Measurements from ENCODE around the gene USP51. TPM values are rescaled to one million over a fixed set of nuclear protein-coding genes. Genes with fewer than 3 reads are reported as not detected.
"Not testable (repeated sequence)": the region's sequence is repeated elsewhere in the genome, so short reads cannot be mapped to it uniquely, and the experiment has no call there.

The USP51 gene
- total RNA-seq = 2.0 and 2.1 TPM in 2 replicates

DNA sequence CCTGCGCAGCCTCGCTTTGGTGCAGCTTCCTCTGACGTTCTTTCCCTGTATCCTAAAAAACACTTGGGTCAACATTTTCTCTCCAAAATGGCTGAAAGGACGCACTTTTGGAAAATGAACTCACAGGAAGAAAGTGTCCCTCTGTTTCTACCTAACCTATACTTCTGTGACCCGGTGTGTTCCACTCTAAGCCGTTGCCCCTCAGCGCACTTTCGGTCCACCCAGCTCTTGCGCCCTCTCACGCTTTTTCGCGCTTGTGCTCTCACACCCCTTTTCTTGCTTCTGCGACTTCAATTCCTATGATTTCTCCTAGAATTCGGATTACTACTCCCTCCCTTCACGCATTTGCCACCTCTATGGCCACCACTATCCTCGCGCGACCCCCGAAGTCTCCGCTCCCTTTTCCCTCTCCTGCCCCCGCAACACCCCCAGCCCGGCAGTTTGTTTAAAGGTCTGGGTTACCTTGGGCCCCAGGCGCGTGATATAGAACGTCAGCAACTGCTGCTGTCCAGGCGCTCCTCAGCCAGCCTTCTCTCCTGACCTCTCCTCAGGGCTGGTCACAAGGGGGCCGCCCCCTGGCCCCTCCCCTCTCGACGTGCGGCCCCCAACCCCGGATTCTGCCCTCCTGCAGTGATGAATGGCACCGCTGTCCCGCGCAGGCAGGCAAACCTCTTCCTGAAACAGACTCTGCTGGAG is at the start of gene USP51:
TSS of gene USP51 (minus strand) at position 535 of the 696 bp plus-strand sequence. CDS start 909 bp downstream, outside the sequence.
- Histone ChIP-seq H3K27me3 (ENCODE audit: control insufficient read depth, insufficient read depth, low read length) (no peaks in the 10 kb centered on the region), H3K4me3 (ENCODE audit: low read depth, low read length) (peak within 1 kb of the TSS; percentile 62), H3K36me3 (ENCODE audit: control insufficient read depth, insufficient read depth, low read length) (no peaks in the 10 kb centered on the region)
- TF ChIP-seq, protein P1, sequence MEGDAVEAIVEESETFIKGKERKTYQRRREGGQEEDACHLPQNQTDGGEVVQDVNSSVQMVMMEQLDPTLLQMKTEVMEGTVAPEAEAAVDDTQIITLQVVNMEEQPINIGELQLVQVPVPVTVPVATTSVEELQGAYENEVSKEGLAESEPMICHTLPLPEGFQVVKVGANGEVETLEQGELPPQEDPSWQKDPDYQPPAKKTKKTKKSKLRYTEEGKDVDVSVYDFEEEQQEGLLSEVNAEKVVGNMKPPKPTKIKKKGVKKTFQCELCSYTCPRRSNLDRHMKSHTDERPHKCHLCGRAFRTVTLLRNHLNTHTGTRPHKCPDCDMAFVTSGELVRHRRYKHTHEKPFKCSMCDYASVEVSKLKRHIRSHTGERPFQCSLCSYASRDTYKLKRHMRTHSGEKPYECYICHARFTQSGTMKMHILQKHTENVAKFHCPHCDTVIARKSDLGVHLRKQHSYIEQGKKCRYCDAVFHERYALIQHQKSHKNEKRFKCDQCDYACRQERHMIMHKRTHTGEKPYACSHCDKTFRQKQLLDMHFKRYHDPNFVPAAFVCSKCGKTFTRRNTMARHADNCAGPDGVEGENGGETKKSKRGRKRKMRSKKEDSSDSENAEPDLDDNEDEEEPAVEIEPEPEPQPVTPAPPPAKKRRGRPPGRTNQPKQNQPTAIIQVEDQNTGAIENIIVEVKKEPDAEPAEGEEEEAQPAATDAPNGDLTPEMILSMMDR (IDR thresholded peaks at IDR 0.05; ENCODE audit: insufficient read depth, low read length, poor library complexity, severe bottlenecking) = no peak
- DNase-seq (ENCODE audit: low read depth) = no peak

DNA sequence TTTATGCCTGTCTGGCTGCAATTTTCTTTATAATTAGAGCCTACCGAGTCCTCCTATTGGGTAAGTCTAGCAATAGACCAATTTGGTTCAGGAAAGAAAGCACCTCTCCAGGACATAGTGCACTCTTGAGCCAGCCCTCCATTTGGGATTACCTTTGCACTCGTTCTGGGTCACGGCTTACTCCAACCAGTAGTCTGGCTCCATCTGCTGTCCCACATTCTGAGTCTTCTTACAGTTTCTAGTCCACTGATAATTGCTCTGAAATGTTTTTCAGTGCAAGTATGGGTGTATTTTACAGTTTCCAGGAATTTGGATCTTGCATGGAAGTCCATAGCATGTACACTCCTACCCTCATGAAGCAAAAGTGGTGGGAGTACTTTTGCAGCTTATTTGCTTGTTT is 34.8 kb upstream of the USP51 start:
- no peak for DNase-seq (ENCODE audit: low read depth)
- Histone ChIP-seq H3K4me3 (ENCODE audit: low read depth, low read length) (no peak overlapping the region), H3K36me3 (ENCODE audit: control insufficient read depth, insufficient read depth, low read length) (no peaks in the 10 kb centered on the region), H3K27me3 (ENCODE audit: control insufficient read depth, insufficient read depth, low read length) (no peaks in the 10 kb centered on the region)
- TF ChIP-seq, protein P1 (IDR thresholded peaks at IDR 0.05; ENCODE audit: insufficient read depth, low read length, poor library complexity, severe bottlenecking) = no peak

DNA sequence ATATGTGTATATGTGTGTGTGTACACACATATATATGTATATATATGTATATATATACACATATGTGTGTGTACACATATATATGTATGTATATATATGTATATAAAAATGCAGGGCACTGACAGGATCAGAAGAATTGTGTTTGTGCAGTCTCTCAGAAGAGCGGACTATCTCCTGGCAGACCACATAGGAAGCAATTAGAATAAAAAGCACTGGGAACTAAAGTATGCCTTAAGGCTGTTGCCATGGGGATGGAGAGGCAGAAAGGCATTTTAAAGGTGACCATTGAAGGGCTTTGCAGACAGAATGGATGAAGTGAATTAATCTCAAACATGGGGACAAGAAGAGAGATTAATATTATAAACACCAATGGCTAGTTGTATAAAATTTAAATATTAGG is 33.7 kb upstream of the USP51 start:
- H3K27me3 ChIP-seq (ENCODE audit: control insufficient read depth, insufficient read depth, low read length) = no peaks in the 10 kb centered on the region
- DNase-seq (ENCODE audit: low read depth) = no peak
- H3K36me3 ChIP-seq (ENCODE audit: control insufficient read depth, insufficient read depth, low read length) = no peaks in the 10 kb centered on the region
- H3K4me3 ChIP-seq (ENCODE audit: low read depth, low read length) = no peak overlapping the region
- TF ChIP-seq, protein P1 (IDR thresholded peaks at IDR 0.05; ENCODE audit: insufficient read depth, low read length, poor library complexity, severe bottlenecking) = no peak

DNA sequence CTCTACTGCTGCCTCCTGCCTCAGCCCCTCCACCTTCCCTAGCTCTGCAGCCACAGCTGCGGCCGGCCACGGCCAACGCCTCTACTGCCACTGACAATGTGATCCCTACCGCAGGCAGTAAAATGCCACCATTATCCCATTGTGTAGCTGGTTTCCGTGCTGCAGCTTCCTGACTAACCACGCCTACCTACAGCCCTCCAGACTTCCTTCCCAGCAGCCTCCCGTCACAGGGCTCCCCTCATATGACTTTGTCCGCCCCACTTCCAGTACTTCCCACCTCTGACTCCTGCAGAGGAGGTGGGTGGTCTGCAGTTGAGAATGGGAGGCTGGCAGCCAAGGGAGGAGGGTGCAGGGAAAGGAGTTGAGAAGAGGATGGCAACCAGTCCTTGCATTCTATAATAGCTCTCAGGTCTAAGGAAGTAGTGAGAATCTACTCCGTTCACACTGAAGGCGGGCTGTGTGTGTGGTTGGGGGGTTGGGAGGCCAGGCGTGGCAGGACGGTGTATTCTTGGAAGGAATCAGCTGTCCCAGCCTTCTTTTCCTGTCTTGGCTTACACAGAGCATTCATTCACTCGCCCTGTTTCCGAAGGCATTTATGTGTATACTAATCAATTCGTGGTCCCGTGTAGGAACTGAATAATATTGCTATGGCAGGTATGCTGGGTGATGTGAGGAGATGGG is 33.1 kb upstream of the USP51 start:
- H3K27me3 ChIP-seq (ENCODE audit: control insufficient read depth, insufficient read depth, low read length) = no peaks in the 10 kb centered on the region
- TF ChIP-seq, protein P1 (IDR thresholded peaks at IDR 0.05; ENCODE audit: insufficient read depth, low read length, poor library complexity, severe bottlenecking) = no peak
- H3K36me3 ChIP-seq (ENCODE audit: control insufficient read depth, insufficient read depth, low read length) = no peaks in the 10 kb centered on the region
- no peak overlapping the region for H3K4me3 ChIP-seq (ENCODE audit: low read depth, low read length)
- no peak for DNase-seq (ENCODE audit: low read depth)

DNA sequence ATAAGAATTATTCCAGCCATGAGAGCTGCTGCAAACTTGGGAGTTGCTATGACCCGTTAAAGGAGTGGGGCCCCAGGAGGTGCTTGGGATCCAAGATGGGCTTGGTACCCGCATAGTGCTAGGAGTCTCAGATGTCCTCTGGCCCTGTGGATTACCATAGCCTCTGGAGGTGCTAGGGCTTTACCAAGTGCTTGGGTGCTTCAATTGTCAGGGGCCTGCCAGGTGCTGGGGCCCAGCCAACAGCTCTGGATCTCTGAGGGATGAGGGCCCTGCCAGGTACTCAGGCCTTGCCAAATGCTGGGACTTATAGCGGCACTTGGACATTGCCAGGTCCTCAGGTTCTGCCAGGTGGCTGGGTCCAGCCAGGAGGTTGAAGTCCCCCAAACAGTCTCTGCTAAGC is 32.0 kb upstream of the USP51 start:
- H3K4me3 ChIP-seq (ENCODE audit: low read depth, low read length) = no peak overlapping the region
- no peak for DNase-seq (ENCODE audit: low read depth)
- H3K27me3 ChIP-seq (ENCODE audit: control insufficient read depth, insufficient read depth, low read length) = no peaks in the 10 kb centered on the region
- no peaks in the 10 kb centered on the region for H3K36me3 ChIP-seq (ENCODE audit: control insufficient read depth, insufficient read depth, low read length)
- TF ChIP-seq, protein P1 (IDR thresholded peaks at IDR 0.05; ENCODE audit: insufficient read depth, low read length, poor library complexity, severe bottlenecking) = no peak

DNA sequence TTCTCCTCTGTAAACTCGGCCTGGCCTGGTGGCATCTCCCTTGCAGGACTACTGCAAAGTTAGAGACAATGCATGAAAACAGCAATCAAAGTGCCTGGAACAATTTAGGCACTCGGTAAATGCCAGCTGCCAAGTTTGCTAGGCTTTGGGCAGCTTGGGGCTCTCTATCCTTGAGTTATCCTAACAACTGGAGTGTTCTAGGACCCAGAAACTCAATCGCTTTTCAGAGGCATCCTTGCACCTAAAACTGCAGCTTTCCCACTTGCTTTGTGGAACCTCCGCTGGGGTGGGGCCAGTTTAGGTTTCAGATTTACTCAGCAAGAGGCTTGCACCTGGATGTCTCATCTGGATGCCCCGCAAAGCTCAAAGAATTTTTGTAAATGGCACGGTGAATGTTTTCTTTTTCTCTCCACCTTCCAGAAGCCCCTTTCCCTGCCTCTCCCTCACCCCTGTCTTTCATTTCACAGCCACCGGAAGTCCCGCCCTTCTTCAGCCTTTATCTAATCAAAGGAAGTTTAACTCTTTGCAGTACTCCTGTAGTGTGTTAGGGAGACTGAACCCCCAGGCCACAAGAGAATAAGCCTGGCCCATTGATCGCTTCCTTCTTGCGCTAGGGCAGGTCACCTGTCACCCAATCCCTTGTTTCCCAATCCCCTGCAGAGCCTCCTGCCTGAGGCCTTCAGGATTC is 27.3 kb upstream of the USP51 start:
- DNase-seq (ENCODE audit: low read depth); H3K36me3 ChIP-seq (ENCODE audit: control insufficient read depth, insufficient read depth, low read length); H3K27me3 ChIP-seq (ENCODE audit: control insufficient read depth, insufficient read depth, low read length); H3K4me3 ChIP-seq (ENCODE audit: low read depth, low read length): not testable (repeated sequence)

DNA sequence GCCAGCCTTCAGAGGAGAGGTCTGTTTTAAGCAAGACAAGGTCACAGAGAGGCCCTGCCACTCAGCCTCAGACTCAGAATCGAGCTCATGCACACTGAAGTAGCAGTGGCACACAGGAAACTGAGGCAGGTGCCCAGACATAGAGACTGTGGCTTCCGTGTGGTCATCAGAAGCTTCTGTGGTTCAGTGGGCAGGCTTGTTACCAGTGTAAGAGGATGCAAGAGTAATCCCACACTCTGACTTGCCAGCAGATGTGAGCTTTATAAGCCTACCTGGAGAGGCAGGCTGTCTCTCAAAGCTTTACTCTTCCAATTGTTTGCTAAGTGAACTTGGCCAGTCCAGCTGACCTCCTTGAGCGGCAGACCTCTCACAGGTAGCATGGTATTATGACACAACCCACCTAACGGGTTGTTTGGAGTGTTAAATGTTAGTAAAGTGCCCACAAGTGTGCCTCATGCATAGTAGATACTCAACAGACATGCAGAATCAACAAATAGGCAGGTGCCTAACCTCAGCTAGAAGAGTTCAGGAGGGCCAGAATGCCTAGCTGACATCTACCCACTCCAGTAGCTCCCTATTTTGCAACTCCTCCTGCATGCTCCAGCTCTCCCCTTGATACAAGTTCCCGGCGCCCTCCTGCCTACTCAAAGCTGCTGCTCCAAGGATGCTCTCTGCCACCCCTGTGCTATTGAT is 23.5 kb upstream of the USP51 start:
- not testable (repeated sequence) for DNase-seq (ENCODE audit: low read depth)

DNA sequence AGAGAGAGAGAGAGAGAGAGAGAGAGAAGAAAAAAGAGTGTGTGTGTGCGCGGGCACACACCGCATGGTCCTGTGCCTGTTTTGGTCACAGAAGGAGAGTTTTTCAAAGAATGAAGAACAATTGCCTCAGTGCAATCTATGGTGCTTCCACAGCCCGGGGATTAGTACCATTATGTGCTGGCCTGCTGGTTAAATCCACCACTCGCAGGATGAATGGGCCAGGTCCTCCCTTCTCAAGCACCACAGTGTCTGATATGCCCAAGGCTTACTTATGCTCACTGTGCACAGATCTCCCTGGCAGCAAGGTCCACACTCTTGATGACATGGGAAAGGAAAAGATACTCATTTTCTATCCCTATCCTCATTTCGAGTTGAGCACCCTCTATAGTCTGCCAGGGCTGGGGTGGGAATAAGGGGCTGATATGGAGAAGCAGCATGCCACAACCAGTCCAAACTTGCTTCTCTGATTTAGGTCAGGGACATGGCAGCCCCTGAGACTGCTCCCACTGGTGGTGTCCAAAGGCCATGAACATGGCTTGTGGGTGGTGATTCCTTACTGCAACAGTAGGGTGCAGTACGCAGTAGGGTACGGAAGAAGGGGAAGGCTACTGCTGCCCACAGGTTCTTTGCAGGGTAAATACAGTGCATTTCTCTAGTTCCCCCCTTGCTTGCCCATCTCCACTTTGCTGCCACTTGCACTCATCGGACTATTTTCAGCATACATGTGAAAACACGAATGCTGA is 18.9 kb upstream of the USP51 start:
- not testable (repeated sequence) for H3K4me3 ChIP-seq (ENCODE audit: low read depth, low read length); H3K36me3 ChIP-seq (ENCODE audit: control insufficient read depth, insufficient read depth, low read length); DNase-seq (ENCODE audit: low read depth)

More for the DNA sequence above, 23.5 kb upstream of the USP51 start:
- H3K36me3 ChIP-seq (ENCODE audit: control insufficient read depth, insufficient read depth, low read length); H3K27me3 ChIP-seq (ENCODE audit: control insufficient read depth, insufficient read depth, low read length); H3K4me3 ChIP-seq (ENCODE audit: low read depth, low read length): not testable (repeated sequence)

More for the DNA sequence above, 18.9 kb upstream of the USP51 start:
- not testable (repeated sequence) for H3K27me3 ChIP-seq (ENCODE audit: control insufficient read depth, insufficient read depth, low read length)

Measured in kidney epithelial cell (primary cell).